GM18499 (cell line): ENCODE measurements around the gene ADAMTS16.

Source experiments
- ATAC-seq: cut with Tn5 transposase; IDR thresholded peaks from one replicate; pipeline ENCODE4 v1.9.1; 2021; ENCODE audit warnings: moderate number of reproducible peaks; ENCODE audit not compliant: insufficient read depth, unreplicated experiment

ADAMTS16 gene

GRCh38 chr5:5276430-5276829 is 136.3 kb downstream of the ADAMTS16 start:
- no peak for ATAC-seq

GRCh38 chr5:5276951-5277517 is 136.9 kb downstream of the ADAMTS16 start:
- no peak for ATAC-seq

DNA sequence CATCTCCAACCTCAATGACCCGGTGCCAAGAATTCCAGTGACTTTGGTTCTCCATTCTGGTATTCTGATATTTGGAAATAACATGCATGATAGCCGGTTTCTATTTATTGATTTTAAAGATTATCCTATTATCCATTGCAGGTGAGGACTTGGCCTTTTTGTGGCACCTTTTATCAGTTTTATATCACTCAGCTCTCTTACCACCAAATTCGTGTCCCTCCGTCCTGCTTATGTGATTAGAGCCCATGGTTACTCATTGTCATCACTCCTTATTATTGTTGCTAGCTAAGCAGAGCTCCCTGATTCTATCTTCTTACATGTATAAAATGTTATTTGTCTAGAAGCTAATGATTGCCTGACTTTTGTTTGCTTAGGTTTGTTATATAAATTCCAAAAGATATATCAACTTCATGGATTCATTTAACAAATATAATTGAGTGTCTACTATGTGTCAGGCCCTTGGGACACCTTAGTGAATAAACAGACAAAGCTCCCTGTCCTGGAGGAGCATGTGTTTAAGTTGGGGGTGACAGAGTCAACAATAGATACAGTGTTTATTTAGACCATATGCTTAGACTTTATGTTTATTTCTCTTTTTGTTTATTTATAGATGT is 138.2 kb downstream of the ADAMTS16 start:
- no peak for ATAC-seq

GRCh38 chr5:5278815-5279381 is 138.8 kb downstream of the ADAMTS16 start:
- ATAC-seq = no peak

- no peak for ATAC-seq
Observed at GRCh38 chr5:5285906-5286305, 145.8 kb downstream of the ADAMTS16 start.

DNA sequence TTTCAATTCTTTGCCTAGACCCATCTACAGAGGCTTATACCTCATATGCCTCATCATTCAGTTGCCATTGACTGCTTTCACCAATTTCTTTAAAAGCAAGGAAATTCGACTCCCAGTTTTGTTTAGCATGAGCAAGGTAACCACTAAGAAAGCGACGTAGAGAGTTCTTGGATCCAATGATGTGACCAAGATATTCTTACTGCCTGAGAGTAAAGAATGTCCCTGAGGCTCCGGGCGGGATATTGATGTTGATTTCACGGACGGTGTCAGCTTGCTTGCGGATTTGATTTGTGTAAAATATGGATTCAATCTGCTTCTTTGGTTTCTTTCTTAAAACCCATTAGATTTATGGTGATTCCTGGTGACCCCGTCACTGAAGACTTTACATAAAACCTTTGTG is 147.3 kb downstream of the ADAMTS16 start:
- no peak for ATAC-seq

GRCh38 chr5:5288201-5288600 is 148.1 kb downstream of the ADAMTS16 start:
- no peak for ATAC-seq

DNA sequence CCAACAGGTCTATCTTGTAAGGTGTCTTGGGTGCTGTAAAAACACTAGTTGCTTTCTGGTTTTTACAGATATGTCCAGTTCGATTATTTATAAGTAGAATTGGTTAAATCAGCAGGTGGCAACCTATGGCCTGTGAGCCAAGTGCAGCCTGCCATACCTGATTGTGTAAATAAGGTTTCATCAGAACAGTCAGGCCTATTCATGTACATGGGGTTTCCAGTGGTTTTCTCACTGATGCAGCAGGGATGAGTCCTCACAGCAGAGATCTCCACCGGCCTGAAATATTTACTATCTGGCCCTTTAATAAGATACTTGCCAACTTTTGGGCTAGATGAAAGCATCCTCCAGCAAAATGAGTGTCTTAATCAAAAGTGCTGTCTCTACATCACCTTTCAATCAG is 149.4 kb downstream of the ADAMTS16 start:
- ATAC-seq = no peak

- ATAC-seq = no peak
Observed at GRCh38 chr5:5290674-5291334, 150.7 kb downstream of the ADAMTS16 start.

DNA sequence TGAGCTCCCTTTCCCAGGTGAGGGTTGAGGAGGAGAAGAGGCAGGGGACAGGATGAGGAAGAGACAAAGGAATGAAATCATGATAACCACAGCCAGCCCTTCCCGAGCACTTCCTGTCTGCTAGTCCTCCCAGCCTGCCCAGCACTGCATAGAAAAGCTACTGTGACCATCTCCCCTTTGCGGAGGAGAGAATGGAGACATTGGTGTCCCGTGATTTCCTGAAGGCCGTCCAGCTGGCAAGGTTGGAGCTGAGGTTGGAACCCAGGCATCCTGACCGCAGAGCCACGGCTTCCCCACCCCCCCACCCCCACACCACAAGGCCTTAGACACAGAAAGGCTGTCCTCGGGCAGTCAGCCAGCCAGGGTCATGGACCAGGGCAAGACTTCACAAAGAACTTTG is 151.2 kb downstream of the ADAMTS16 start:
- ATAC-seq = no peak

GRCh38 chr5:5293029-5293428 is 152.9 kb downstream of the ADAMTS16 start:
- ATAC-seq = no peak

DNA sequence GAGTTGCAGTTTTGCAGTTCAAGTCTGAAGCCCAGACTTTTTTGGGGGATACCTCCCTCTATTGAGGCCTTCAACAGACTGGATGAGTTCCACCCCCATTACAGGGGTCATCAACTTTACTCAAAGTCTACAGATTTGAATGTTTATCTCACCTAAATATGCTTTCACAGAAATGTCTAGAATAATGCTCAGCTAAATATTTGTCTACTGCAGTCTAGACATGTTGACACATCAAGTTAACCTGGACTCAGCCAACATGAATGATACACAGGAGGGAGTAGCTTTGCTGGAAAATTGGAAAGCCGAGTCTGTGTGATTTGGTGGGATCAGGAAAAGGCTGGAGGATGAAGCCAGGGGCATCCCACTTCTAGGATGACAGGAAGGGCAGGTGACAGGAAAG is 154.3 kb downstream of the ADAMTS16 start:
- ATAC-seq = no peak

GRCh38 chr5:5295351-5295750 is 155.2 kb downstream of the ADAMTS16 start:
- ATAC-seq = no peak

GRCh38 chr5:5296051-5296450 is 155.9 kb downstream of the ADAMTS16 start:
- no peak for ATAC-seq

DNA sequence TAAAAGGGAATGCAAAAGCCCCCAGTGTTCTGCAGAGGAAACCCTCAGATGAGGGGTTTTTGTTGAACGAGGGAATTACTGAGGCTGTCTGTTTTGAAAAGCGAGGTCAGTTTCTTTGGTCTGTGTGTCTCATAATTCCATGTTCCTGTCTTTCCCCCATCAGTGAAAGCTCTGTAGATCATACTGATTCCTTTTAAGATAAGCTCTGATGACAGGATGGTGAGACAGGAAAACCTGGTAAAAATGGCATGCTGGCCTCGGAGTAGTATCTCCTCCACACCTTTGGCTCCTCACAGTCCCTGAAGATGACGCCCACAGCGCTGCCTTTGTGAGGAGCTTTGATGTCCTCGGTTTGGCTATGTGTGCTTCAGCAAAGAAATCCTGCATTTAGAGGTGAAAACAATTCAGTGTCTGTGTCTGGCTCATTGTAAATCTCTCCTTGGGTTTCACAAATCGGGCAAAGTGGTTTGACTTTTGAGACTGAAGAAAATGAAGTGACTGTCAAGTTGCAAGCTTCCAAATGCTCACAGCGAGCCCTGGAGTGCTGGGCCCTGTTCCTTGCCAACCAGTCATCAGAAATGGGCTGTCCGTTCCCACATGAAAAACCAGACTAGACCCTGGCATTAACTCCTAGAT is 157.4 kb downstream of the ADAMTS16 start:
- no peak for ATAC-seq

- no peak for ATAC-seq
Observed at GRCh38 chr5:5298068-5298633, 158.0 kb downstream of the ADAMTS16 start.

DNA sequence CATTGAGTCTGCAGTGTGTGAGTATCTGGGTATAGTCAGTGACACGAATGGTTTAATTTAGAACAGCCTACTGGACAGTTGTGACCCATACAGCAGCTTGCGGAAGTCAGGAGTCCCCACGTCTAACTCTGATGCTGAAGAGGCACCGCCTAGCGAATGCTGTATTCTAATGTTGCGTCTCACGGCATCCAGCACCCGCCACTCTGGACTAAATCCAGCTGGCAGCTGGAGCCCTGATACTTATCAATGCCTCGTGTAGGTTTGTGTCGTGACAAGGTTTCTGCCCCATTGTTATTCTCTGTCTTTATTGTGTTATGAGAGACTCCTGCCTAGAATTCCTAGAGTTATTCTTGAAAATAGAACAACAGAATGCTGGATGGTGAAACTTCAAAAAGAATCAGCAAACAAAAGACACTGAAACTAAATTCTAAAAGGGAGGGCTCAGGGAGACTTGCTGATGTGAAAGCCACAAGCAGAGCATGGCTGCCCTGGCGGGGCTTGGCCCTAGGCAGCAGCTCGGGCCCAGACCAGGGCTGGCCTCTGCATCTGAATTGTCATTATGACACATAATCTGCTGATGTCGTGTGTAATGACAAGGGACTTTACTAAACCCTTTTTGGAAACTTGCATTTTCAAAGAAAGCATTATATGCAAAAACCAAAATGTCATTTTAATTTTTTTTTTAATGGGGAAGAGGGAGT is 158.9 kb downstream of the ADAMTS16 start:
- no peak for ATAC-seq

DNA sequence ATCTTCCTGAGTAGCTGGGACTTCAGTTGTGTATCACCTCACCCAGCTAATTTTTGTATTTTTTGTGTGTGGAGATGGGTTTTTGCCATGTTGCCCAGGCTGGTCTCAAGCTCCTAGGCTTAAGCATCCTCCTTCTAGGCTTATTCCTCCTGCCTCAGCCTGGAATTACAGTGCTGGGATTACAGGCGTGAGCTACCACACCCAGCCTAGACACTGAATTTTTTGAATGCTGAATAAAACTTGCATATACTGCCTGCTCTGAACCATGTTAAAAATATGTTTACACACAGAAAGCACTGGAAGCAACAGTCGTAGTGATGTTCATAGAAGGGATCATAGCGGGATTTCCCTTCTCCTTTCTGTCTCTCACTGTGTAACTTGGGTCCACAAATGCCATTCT is 161.0 kb downstream of the ADAMTS16 start:
- ATAC-seq = no peak

- ATAC-seq = no peak
Observed at GRCh38 chr5:5302201-5302600, 162.1 kb downstream of the ADAMTS16 start.

DNA sequence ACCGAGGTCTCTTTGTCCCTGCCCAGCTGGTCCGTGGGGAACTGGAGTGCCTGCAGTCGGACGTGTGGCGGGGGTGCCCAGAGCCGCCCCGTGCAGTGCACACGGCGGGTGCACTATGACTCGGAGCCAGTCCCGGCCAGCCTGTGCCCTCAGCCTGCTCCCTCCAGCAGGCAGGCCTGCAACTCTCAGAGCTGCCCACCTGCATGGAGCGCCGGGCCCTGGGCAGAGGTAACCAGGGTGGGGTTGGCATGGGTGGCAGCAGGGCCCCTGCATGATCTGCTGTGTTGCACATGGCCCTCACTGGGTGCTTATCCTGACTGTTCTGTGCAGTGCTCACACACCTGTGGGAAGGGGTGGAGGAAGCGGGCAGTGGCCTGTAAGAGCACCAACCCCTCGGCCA is 163.1 kb downstream of the ADAMTS16 start:
- ATAC-seq = no peak
